HEK293 (cell line): ENCODE measurements around the gene ABHD17C.

ENCODE experiments used
- CTCF ChIA-PET: fragments of 350-600 bp; formaldehyde crosslinking; extraction: SDS; loops from one replicate; lab custom pipeline; 2021; ENCODE audit warnings: antibody characterized with exemption; lab: Yijun Ruan, JAX
- POLR2A ChIA-PET: fragments of 300-600 bp; formaldehyde crosslinking; extraction: SDS; loops from one replicate; lab custom pipeline; 2020; ENCODE audit warnings: antibody characterized with exemption, inconsistent platforms; lab: Yijun Ruan, JAX
- H3K27ac ChIP-seq: fragments of 200-500 bp; sonication (Bioruptor generic); 2 replicates; pipeline ENCODE4 v1.5.1; 2014; ENCODE audit warnings: low read depth, low read length, control low read depth, inconsistent platforms; ENCODE audit errors: extremely low read depth
- H3K36me3 ChIP-seq, 2 experiments: fragments of 200-500 bp in 1 of 2; sonication (Bioruptor generic) in 1 of 2; 1 replicate in 1 of 2; 2 replicates in 1 of 2; pipeline ENCODE4 v1.5.1; 2014 to 2017; ENCODE audit warnings: inconsistent platforms in 2 of 2, low read length in 2 of 2; ENCODE audit not compliant: control insufficient read depth in 2 of 2, insufficient read depth in 1 of 2
- H3K4me1 ChIP-seq: fragments of 200-500 bp; sonication (Bioruptor generic); 2 replicates; pipeline ENCODE4 v1.5.1; 2014; ENCODE audit warnings: mild to moderate bottlenecking, low read length, inconsistent platforms; ENCODE audit not compliant: control insufficient read depth, insufficient read depth
- H3K4me3 ChIP-seq: 2 replicates; pipeline ENCODE4 v1.5.1; 2011; ENCODE audit warnings: low read depth, mild to moderate bottlenecking, control low read depth, low read length, moderate library complexity
- H3K9me3 ChIP-seq: fragments of 200-500 bp; sonication (Bioruptor generic); 2 replicates; pipeline ENCODE4 v1.5.1; 2014; ENCODE audit warnings: low read depth, low read length, inconsistent platforms; ENCODE audit not compliant: control insufficient read depth, insufficient read depth
- CTCF ChIP-seq: fragments of 450-650 bp; formaldehyde crosslinking; IDR thresholded peaks from 2 replicates; pipeline ENCODE4 v1.5.1; 2016; ENCODE audit warnings: missing biosample characterization, missing genetic modification characterization
- SP7 ChIP-seq: fragments of 450-650 bp; formaldehyde crosslinking; IDR thresholded peaks from 2 replicates; pipeline ENCODE4 v1.5.1; 2016; ENCODE audit warnings: missing biosample characterization, missing genetic modification characterization
- ZNF292 ChIP-seq: fragments of 450-650 bp; formaldehyde crosslinking; IDR thresholded peaks from 2 replicates; pipeline ENCODE4 v1.5.1; 2016; ENCODE audit warnings: low read depth, missing biosample characterization, missing genetic modification characterization, borderline replicate concordance
- ZNF596 ChIP-seq: fragments of 450-650 bp; IDR thresholded peaks from 2 replicates; pipeline ENCODE4 v1.5.0; 2018; ENCODE audit warnings: missing biosample characterization, mild to moderate bottlenecking, missing genetic modification characterization, moderate library complexity
- ZNF600 ChIP-seq: fragments of 450-650 bp; formaldehyde crosslinking; IDR thresholded peaks from 2 replicates; pipeline ENCODE4 v1.5.1; 2016; ENCODE audit warnings: missing biosample characterization, missing genetic modification characterization
- TF ChIP-seq, protein P1 (sequence below): fragments of 450-650 bp; formaldehyde crosslinking; optimal IDR thresholded peaks from 2 replicates; pipeline ENCODE3; 2016; ENCODE audit warnings: missing biosample characterization, mild to moderate bottlenecking, missing genetic modification characterization
- TF ChIP-seq, protein P2 (sequence below): fragments of 450-650 bp; formaldehyde crosslinking; IDR thresholded peaks from 2 replicates; pipeline ENCODE4 v1.5.1; 2016; ENCODE audit warnings: missing biosample characterization, missing genetic modification characterization
- TF ChIP-seq, protein P3 (sequence below): fragments of 450-650 bp; formaldehyde crosslinking; IDR thresholded peaks from 2 replicates; pipeline ENCODE4 v1.5.1; 2016; ENCODE audit warnings: missing biosample characterization, missing genetic modification characterization
- TF ChIP-seq, protein P4 (sequence below): fragments of 450-650 bp; formaldehyde crosslinking; IDR thresholded peaks from 2 replicates; pipeline ENCODE4 v1.5.1; 2017; ENCODE audit warnings: missing biosample characterization, missing genetic modification characterization

The ABHD17C gene

DNA sequence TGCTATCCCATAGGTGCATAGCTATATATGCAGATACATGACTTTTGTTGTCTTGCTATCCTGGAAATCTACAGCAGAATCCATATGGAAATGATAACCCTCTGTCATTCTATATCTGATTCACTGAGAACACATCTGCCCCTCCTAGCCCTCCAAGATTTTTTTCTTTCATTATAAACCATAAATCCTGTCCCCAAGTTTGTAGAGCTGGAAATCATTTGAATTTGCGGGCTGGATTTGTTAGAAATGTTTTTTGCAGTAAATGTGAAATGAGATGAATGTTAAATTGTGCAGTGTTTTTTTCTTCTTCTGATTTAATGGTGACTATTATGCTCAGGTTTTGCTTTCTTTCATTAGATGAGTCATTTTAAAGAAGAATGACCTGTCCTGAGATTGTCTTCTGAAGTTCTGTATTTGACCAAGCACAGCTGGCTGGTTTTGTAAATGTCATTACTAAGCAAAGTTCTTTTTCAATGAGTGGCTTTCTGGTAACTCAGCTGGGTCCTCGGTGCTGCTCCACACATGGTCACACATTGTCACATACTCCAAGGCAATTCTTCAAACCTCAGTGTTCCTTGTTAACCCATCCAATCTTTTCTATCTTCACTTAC is 25.3 kb upstream of the ABHD17C start:
- H3K36me3 ChIP-seq: no peaks in the 10 kb centered on the region
- POLR2A ChIA-PET: no interaction called here
- TF ChIP-seq, protein P1, sequence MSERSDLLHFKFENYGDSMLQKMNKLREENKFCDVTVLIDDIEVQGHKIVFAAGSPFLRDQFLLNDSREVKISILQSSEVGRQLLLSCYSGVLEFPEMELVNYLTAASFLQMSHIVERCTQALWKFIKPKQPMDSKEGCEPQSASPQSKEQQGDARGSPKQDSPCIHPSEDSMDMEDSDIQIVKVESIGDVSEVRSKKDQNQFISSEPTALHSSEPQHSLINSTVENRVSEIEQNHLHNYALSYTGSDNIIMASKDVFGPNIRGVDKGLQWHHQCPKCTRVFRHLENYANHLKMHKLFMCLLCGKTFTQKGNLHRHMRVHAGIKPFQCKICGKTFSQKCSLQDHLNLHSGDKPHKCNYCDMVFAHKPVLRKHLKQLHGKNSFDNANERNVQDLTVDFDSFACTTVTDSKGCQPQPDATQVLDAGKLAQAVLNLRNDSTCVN (tag by site-specific recombination): no peak
- TF ChIP-seq SP7: no peak
- TF ChIP-seq, all 188 proteins: peak for 0
- H3K4me3 ChIP-seq: no peak overlapping the region
- CTCF ChIA-PET: interaction anchor here (1.1 to 2.3 kb wide), 4 partner anchors 10 to 108 kb away, joined by 3 to 13 read pairs (median 9); no protein-coding TSS in a partner anchor
- H3K27ac ChIP-seq: no peak overlapping the region
- no peaks in the 10 kb centered on the region for H3K4me1 ChIP-seq
- no peaks in the 10 kb centered on the region for H3K9me3 ChIP-seq

GRCh38 chr15:80673561-80674244 is 21.4 kb upstream of the ABHD17C start:
- no peak for TF ChIP-seq ZNF292 (tag by site-specific recombination)
- TF ChIP-seq, protein P2, sequence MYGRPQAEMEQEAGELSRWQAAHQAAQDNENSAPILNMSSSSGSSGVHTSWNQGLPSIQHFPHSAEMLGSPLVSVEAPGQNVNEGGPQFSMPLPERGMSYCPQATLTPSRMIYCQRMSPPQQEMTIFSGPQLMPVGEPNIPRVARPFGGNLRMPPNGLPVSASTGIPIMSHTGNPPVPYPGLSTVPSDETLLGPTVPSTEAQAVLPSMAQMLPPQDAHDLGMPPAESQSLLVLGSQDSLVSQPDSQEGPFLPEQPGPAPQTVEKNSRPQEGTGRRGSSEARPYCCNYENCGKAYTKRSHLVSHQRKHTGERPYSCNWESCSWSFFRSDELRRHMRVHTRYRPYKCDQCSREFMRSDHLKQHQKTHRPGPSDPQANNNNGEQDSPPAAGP (tag by site-specific recombination): no peak
- TF ChIP-seq, protein P3, sequence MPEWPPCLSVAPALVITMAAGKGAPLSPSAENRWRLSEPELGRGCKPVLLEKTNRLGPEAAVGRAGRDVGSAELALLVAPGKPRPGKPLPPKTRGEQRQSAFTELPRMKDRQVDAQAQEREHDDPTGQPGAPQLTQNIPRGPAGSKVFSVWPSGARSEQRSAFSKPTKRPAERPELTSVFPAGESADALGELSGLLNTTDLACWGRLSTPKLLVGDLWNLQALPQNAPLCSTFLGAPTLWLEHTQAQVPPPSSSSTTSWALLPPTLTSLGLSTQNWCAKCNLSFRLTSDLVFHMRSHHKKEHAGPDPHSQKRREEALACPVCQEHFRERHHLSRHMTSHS (tag by site-specific recombination): no peak
- CTCF ChIA-PET: interaction anchor here (0.6 to 2.9 kb wide), 7 partner anchors 9 to 295 kb away, joined by 3 to 18 read pairs (median 3); partner anchors contain the start of gene CEMIP
- H3K4me1 ChIP-seq: no peaks in the 10 kb centered on the region
- no peak overlapping the region for H3K27ac ChIP-seq
- no peaks in the 10 kb centered on the region for H3K9me3 ChIP-seq
- POLR2A ChIA-PET: no interaction called here
- H3K36me3 ChIP-seq: no peaks in the 10 kb centered on the region
- H3K4me3 ChIP-seq: no peak overlapping the region

- Histone ChIP-seq H3K4me1 (no peaks in the 10 kb centered on the region), H3K27ac (no peak overlapping the region), H3K9me3 (no peaks in the 10 kb centered on the region), H3K4me3 (no peak overlapping the region), H3K36me3 (no peaks in the 10 kb centered on the region)
- POLR2A ChIA-PET: no interaction called here
- CTCF ChIA-PET: interaction anchor here (0.6 to 2.9 kb wide), 6 partner anchors 9 to 211 kb away, joined by 3 to 18 read pairs (median 4); partner anchors contain the start of gene CEMIP
- TF ChIP-seq ZNF596 (tag by site-specific recombination) (no peak), CTCF (tag by site-specific recombination) (no peak), ZNF600 (tag by site-specific recombination) (no peak)
- TF ChIP-seq, protein P4, sequence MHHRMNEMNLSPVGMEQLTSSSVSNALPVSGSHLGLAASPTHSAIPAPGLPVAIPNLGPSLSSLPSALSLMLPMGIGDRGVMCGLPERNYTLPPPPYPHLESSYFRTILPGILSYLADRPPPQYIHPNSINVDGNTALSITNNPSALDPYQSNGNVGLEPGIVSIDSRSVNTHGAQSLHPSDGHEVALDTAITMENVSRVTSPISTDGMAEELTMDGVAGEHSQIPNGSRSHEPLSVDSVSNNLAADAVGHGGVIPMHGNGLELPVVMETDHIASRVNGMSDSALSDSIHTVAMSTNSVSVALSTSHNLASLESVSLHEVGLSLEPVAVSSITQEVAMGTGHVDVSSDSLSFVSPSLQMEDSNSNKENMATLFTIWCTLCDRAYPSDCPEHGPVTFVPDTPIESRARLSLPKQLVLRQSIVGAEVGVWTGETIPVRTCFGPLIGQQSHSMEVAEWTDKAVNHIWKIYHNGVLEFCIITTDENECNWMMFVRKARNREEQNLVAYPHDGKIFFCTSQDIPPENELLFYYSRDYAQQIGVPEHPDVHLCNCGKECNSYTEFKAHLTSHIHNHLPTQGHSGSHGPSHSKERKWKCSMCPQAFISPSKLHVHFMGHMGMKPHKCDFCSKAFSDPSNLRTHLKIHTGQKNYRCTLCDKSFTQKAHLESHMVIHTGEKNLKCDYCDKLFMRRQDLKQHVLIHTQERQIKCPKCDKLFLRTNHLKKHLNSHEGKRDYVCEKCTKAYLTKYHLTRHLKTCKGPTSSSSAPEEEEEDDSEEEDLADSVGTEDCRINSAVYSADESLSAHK (tag by site-specific recombination): no peak
These were observed 20.9 kb upstream of the ABHD17C start for GRCh38 chr15:80674245-80674614.
